Activated CD4-positive, alpha-beta T cell treated with anti-CD3 and anti-CD28 coated beads, Interleukin-2, Interleukin-4, amounts not matched to agents 100 ng/mL and 50 ng/mL, durations not matched to agents 16 hours and 8 hours (primary cell): ENCODE results near the gene DMAP1.
"Not testable (repeated sequence)": the region's sequence is repeated elsewhere in the genome, so short reads cannot be mapped to it uniquely, and the experiment has no call there.

Experiments used
- DNase-seq: peaks from one replicate; pipeline ENCODE4 v3.0.0-alpha.2; 2020; ENCODE audit warnings: low spot score

The DMAP1 gene, protein sequence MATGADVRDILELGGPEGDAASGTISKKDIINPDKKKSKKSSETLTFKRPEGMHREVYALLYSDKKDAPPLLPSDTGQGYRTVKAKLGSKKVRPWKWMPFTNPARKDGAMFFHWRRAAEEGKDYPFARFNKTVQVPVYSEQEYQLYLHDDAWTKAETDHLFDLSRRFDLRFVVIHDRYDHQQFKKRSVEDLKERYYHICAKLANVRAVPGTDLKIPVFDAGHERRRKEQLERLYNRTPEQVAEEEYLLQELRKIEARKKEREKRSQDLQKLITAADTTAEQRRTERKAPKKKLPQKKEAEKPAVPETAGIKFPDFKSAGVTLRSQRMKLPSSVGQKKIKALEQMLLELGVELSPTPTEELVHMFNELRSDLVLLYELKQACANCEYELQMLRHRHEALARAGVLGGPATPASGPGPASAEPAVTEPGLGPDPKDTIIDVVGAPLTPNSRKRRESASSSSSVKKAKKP

DNA sequence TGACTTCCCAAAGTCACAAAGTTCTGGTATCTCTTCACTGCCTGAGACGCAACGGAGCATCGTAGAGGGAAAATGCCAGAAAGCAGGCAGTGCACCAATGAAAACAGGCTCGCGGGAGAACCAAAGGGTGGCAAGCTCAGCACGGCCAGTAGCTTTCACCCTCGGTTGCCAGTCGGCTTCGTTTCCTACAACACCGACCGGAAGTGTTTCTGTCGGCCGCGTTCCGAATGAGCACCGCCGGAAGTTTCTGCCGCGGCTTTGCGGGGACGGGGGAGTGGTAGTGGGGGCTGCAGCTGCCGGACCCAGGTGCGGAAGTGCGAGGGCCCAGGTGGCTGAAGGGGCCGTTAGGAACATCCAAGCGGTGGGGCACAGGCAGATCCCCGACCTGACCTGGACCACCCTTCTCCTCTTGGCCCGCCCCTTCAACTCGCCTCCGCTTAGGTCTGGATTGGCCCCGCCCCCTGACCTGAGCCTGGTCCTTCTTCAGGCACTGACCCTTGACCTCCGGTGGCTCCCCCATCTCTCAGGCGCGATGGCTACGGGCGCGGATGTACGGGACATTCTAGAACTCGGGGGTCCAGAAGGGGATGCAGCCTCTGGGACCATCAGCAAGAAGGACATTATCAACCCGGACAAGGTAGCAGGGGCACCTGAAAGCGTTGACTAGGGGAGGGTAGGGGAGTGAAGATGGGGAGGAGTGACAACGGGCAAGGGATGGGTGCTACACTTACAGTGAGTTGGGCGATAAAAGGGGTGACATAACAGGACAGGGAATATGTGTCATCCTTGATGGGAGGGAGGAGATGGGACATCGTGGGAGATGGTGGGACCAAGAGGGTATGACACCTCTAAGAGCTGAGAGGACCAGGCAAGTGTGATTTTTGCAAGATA, at the start of gene DMAP1:
Gene DMAP1, plus strand, starts transcription at position 250 of the 891 bp plus-strand sequence. Its CDS starts 283 bp downstream, at position 533.
- DNase-seq = peak; percentile 88

GRCh38 chr1:44168520-44169098, 44.7 kb upstream of the DMAP1 start:
- DNase-seq = peak; percentile 36

DNA sequence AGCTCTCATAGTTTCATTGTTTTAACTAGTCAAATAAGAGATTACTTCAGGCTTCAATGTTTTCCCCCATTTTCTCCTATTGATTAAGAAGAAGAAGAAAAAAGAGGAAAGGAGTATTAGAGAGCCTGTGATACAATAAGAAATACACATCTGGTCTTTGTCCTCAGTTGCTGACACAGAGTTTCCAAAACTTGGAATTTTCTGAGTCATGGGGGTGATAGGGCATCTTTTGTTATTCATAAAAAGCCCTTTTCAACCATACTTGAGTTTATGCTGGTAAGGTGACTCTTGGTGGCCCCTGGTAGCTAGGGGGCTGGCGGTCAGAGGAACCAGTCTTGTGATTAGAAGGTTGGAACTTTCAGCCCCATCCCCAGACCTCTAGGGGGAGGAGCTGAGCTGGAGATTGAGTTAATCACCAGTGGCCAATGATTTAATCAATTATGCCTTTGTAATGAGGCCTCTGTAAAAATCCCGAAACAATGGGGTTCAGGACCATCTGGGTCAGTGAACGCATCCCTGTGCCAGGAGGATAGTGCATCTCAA, 42.9 kb upstream of the DMAP1 start:
- no peak for DNase-seq

DNA sequence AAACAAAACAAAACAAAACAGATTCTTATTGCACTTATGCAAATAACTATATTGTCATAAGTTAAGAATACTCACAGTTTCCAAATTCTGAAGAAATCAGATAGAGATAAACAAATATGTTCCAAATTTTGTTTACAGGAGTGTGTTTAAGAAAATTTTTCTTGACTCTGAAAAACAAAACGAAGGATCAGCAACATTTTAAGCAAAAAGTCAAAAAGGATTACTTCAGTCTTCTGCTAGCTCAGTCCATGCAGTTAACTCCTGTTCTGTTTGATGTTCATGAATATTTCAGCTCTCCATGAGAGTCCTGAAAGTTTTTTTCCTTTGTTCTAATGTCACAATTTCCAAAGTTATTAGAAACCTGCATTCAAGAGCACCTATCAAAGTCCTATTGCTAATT, 38.6 kb upstream of the DMAP1 start:
- DNase-seq = no peak

- no peak for DNase-seq
Measured at GRCh38 chr1:44200336-44200735, 12.9 kb upstream of the DMAP1 start.

DNA sequence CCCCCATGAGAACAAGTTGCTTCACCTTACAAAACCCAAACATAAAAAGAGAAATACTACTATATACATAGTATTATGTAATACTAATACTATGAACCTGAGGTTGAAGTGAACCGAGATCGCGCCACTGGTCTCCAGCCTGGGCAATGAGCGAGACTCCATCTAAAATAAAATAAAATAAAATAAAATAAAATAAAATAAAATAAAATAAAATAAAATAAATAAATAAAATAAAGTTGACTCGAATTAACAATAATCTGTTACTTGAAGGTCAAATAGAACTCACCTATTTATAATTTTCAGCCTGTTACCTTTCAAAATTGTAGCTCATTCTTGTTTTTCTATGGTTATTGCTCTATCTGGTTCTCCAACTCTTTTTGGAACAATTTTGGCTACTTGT, 6.7 kb upstream of the DMAP1 start:
- not testable (repeated sequence) for DNase-seq

- no peak for DNase-seq
Measured at GRCh38 chr1:44208226-44208625, 5.0 kb upstream of the DMAP1 start.

DNA sequence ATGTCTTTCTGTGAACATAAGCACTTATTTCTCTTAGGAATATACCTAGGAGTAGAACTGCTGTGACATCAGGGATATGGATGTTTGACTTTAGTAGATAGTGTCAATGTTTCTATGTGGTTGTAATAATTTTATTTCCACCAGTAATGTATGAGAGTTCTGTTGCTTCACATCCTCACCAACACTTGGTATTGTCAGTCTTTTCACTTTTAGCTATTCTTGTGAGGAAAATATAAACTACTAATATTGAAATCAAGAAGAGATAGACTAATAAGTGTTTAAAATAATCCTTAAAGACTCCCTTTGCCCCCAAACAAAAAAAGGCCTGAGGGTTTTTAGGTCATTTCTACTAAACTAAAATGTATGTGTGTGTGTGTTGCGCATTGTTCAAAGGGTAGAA, 2.7 kb upstream of the DMAP1 start:
- no peak for DNase-seq

DNA sequence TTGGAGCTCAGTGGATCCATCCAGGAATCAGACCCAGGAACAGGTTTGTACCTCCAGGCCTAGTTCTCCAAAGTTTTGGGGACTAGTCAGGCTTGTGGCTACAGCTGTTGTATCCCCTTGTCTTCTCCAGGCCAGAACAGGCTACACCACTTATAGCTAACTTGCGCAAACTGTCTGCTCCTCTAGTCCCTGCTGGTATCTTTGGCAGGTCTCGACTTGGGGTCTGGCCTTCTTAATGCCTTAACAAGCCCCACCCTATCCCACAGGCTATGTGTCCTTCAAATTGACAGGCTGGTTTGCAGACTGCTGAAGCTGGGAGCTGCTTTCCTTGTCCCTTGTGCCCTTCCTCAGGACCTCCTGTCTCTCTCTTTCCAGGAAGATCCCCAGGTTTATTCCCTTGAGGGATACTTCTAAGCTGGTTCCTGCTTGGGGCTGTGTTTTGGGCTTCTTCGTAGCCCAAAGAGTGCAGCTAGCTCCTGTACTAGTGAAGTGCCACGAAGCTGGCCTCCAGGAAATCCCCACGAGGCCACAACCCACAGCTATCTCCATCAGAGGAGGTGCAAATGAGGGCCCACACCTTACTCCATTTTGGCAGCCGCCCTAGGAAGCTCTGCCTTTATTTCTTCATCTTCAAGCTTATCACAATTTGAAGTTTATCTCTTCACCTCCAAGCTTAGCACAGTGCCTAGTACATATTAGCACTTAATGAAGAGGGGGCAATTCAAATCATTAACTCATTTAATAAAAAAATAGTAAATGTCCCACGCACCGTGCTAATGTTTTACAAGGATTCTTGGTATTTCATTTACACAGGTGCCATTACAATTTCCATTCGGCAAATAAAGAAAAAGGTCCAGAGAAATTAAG, 683 bp upstream of the DMAP1 start:
- peak; percentile 22 for DNase-seq

- DNase-seq = peak; percentile 72
Measured at GRCh38 chr1:44217809-44218410, 4.6 kb downstream of the DMAP1 start.

- no peak for DNase-seq
Measured at GRCh38 chr1:44218503-44219300, 5.4 kb downstream of the DMAP1 start.

DNA sequence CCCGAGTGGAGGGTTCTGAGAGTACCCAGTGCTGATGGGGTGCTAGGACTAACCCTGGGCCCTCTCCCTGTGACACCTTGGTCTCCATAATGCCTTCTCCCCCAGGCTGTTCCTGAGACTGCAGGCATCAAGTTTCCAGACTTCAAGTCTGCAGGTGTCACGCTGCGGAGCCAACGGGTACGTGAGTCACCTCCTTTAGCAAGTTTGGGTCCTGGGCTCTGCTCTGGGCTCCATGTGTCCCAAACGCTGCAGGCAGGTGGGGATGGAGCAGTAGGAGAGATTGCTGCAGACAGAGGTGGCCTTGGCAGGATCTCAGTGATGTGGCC, 6.0 kb downstream of the DMAP1 start:
- no peak for DNase-seq

- DNase-seq = no peak
Measured at GRCh38 chr1:44220001-44220751, 6.9 kb downstream of the DMAP1 start.

GRCh38 chr1:44220755-44221154, 7.5 kb downstream of the DMAP1 start:
- no peak for DNase-seq

DNA sequence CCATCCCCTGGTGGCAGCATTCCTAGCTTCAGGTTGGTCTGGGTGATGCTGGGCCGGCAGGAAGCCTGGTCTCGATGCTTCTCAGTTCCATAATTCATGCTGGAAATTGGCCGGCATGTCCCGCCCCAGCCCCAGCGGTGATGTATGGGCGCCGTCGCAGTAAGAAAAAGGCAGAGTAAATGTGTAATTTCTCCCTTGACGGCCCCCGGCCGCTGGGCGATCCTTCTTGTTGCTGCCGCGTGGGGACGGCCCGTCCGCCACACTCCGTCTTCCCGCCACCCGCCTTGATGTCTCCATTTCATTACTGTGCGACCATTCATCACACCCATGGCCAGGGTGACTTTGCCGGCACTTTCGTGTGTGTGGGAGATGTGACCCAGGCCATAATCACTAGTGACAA, 8.5 kb downstream of the DMAP1 start:
- DNase-seq = no peak

GRCh38 chr1:44222397-44223186, 9.3 kb downstream of the DMAP1 start:
- DNase-seq = no peak

- DNase-seq = no peak
Measured at GRCh38 chr1:44223187-44223610, 9.9 kb downstream of the DMAP1 start.

- DNase-seq = no peak
Measured at GRCh38 chr1:44225761-44226160, 12.5 kb downstream of the DMAP1 start.

DNA sequence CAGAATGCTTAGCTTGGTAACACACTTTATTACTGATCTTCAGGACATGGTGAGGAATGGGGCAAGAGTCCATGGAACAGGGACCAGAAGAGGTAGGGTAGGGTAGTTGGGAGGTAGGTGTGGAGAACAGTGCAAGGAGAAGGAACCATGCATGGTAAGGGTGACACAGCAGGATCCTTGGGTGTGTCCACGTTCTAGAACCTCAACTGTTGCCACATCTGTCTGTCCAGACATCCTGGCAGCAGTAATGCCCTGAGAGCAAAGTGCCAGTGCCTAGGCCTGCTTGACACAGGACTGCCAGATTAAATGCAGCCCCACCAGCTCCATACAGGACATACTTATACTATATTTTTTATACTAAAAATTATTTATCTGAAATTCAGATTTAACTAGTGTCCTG, 13.9 kb downstream of the DMAP1 start:
- DNase-seq = no peak
